B cell (primary cell): ENCODE measurements around the gene DIPK1B. TPM values are rescaled to one million over a fixed set of nuclear protein-coding genes. Genes with fewer than 3 reads are reported as not detected.

Experiments
- ATAC-seq: fragments of 200-7000 bp; cut with Tn5 transposase; one replicate; pipeline ENCODE4 v1.10.0; 2021; ENCODE audit warnings: low read depth, mild to moderate bottlenecking, moderate number of reproducible peaks, moderate library complexity
- CTCF ChIA-PET: fragments of 350-600 bp; sonication (Branson Sonifier 250); formaldehyde crosslinking; loops from one replicate; lab custom pipeline; 2021; ENCODE audit warnings: antibody characterized with exemption, inconsistent platforms; lab: Charles Lee
- POLR2A ChIA-PET: fragments of 350-600 bp; sonication (Branson Sonifier 250); formaldehyde crosslinking; loops from one replicate; lab custom pipeline; 2021; ENCODE audit warnings: antibody characterized with exemption; lab: Charles Lee
- DNase-seq: peaks from one replicate; pipeline ENCODE4 v3.0.0; 2013
- H2AFZ ChIP-seq: 2 replicates; pipeline ENCODE4 v1.6.1; 2012; ENCODE audit warnings: mild to moderate bottlenecking, low read depth, low read length; ENCODE audit not compliant: insufficient read depth, poor library complexity, severe bottlenecking
- H3K27ac ChIP-seq, 2 donors: 1 replicate in 1 of 2; 2 replicates in 1 of 2; pipeline ENCODE4 v1.5.1; 2012 to 2013; ENCODE audit warnings: low read length in 2 of 2, mild to moderate bottlenecking in 2 of 2, moderate library complexity in 1 of 2
- H3K27me3 ChIP-seq, 4 experiments: fragments of 200-600 bp in 1 of 4; sonication (generic) in 1 of 4; replicated peaks in 1 of 4; 1 replicate in 2 of 4; 2 replicates in 2 of 4; pipeline versions ENCODE4 v1.6.1 to v1.7.0; 2013 to 2016; ENCODE audit warnings: low read length in 3 of 4, mild to moderate bottlenecking in 2 of 4, mixed read lengths in 1 of 4, moderate library complexity in 1 of 4; ENCODE audit not compliant: insufficient read depth in 4 of 4, control insufficient read depth in 3 of 4; ENCODE audit errors: control extremely low read depth in 1 of 4
- H3K36me3 ChIP-seq, 2 experiments: replicated peaks in 1 of 2; 1 replicate in 1 of 2; 2 replicates in 1 of 2; pipeline versions ENCODE4 v1.6.1 to v1.7.1; 2013; ENCODE audit warnings: low read length in 1 of 2; ENCODE audit not compliant: insufficient read depth in 2 of 2, control insufficient read depth in 1 of 2; ENCODE audit errors: control extremely low read depth in 1 of 2, extremely low read depth in 1 of 2
- H3K4me1 ChIP-seq, 2 donors: fragments of 200-600 bp in 1 of 2; sonication (generic) in 1 of 2; 1 replicate in 1 of 2; 2 replicates in 1 of 2; pipeline versions ENCODE4 v1.5.1 to v1.6.1; 2013 to 2017; ENCODE audit warnings: low read length in 2 of 2; ENCODE audit not compliant: control insufficient read depth in 2 of 2, insufficient read depth in 2 of 2
- H3K4me2 ChIP-seq: replicated peaks from 2 replicates; pipeline ENCODE3; 2012; ENCODE audit warnings: mild to moderate bottlenecking, low read depth, low read length; ENCODE audit not compliant: poor library complexity, severe bottlenecking
- H3K4me3 ChIP-seq, 5 experiments: fragments of 200-600 bp in 1 of 5; sonication (generic) in 1 of 5; 1 replicate in 3 of 5; 2 replicates in 2 of 5; pipeline versions ENCODE4 v1.5.1 to v1.7.0; 2011 to 2016; ENCODE audit warnings: low read length in 4 of 5, mild to moderate bottlenecking in 4 of 5, low read depth in 2 of 5, control low read depth in 1 of 5, moderate library complexity in 1 of 5; ENCODE audit not compliant: insufficient read depth in 1 of 5; ENCODE audit errors: control extremely low read depth in 1 of 5, extremely low read depth in 1 of 5
- H3K79me2 ChIP-seq: fragments of 200-600 bp; sonication (generic); one replicate; pipeline ENCODE4 v1.6.0; 2016; ENCODE audit warnings: low read length; ENCODE audit not compliant: control insufficient read depth, insufficient read depth
- H3K9ac ChIP-seq: fragments of 200-600 bp; sonication (generic); 2 replicates; pipeline ENCODE4 v1.6.1; 2017; ENCODE audit warnings: mild to moderate bottlenecking, low read length, moderate library complexity
- H3K9me3 ChIP-seq, 3 donors: one replicate each; pipeline versions ENCODE4 v1.6.1 to v1.7.1; 2013; ENCODE audit warnings: low read length in 2 of 3; ENCODE audit not compliant: control insufficient read depth in 2 of 3, insufficient read depth in 1 of 3; ENCODE audit errors: control extremely low read depth in 1 of 3
- H4K20me1 ChIP-seq: 2 replicates; pipeline ENCODE4 v1.6.0; 2012; ENCODE audit warnings: mild to moderate bottlenecking, low read length; ENCODE audit not compliant: insufficient read depth, control insufficient read depth, poor library complexity, severe bottlenecking
- H3K27ac Mint-ChIP-seq: one replicate; pipeline ENCODE4 v1.8.0; 2021; ENCODE audit warnings: mixed read lengths
- H3K27me3 Mint-ChIP-seq: one replicate; pipeline ENCODE4 v1.8.0; 2021; ENCODE audit warnings: mixed read lengths
- H3K4me1 Mint-ChIP-seq: one replicate; pipeline ENCODE4 v1.8.0; 2021; ENCODE audit warnings: mixed read lengths
- H3K4me3 Mint-ChIP-seq: one replicate; pipeline ENCODE4 v1.8.0; 2021; ENCODE audit warnings: mixed read lengths
- H3K9me3 Mint-ChIP-seq: one replicate; pipeline ENCODE4 v1.8.0; 2022; ENCODE audit warnings: mixed read lengths; ENCODE audit not compliant: insufficient read depth
- EZH2 ChIP-seq: IDR thresholded peaks from 2 replicates; pipeline ENCODE4 v1.6.1; 2012; ENCODE audit warnings: borderline replicate concordance, low read depth, mild to moderate bottlenecking, moderate library complexity, low read length; ENCODE audit not compliant: insufficient read depth, poor library complexity, severe bottlenecking
- WGBS: methylation state at CpG from one replicate; pipeline ENCODE4 v1.1.5; 2013; ENCODE audit warnings: missing lambda C conversion rate; ENCODE audit not compliant: insufficient coverage; 5-methylcytosine and 5-hydroxymethylcytosine counted together
- intact Hi-C: fragments of 100-400 bp; cut with micrococcal nuclease; formaldehyde crosslinking; loops from one replicate; pipeline ENCODE4 v1.10.0; 2022
- polyA plus RNA-seq: library from polyadenylated mRNA; depleted of rRNA; stranded (reverse); fragments of >200 nt; gene quantifications from 2 replicates; pipeline ENCODE4 v1.2.3, GENCODE V29; 2012
- total RNA-seq, 2 donors: library from RNA; stranded (reverse); fragments of 120-200 nt in 1 of 2; gene quantifications; 1 replicate in 1 of 2; 2 replicates in 1 of 2; pipeline versions ENCODE4 v1.2.3 to v1.2.4, GENCODE V29; 2013 to 2022
- TF ChIP-seq, protein P1 (sequence below): fragments of 200-600 bp; IDR thresholded peaks from one replicate; pipeline ENCODE4 v1.8.0; 2022; ENCODE audit warnings: antibody characterized with exemption, mild to moderate bottlenecking

DIPK1B gene
- total and polyA plus RNA-seq, 2 donors (not counting 1 experiment from before 2014, with no cell fraction given) = 9.6 TPM

DNA sequence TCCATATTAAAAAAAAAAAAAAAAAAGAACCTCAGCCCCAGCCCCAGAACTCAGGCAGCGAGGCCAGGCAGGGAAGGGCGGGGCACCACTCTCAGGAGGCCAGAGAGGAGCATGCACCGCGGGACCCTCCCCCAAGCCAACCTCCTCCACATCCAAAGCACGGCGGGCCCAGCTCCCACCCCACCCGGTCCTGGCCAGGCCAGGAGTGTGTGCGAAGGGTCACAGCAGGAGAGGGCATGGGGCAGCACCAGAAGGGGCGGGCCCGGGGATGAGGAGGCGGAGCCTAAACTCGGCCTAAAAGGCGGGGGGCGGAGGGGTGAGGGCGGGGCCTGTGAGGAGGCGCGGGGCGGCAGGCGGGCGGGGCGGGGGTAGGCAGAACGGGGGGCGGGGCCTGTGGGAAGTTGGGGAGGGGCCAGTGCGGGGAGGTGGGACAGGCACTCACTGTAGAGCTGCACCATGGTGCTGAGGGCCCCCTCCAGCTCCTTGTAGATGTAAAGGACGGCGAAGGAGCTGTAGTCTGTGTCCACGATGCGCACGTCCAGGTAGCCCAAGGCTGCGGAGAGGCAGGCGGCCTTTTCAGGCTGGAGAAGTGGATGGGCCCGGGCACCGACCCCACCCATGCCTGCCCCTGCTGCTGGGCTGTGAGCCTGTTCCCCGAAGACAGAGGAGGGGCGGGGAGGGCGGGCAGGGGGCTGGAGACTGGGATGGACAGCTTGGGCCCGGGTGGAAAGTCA is 50.7 kb downstream of the DIPK1B start:
- TF ChIP-seq, protein P1, sequence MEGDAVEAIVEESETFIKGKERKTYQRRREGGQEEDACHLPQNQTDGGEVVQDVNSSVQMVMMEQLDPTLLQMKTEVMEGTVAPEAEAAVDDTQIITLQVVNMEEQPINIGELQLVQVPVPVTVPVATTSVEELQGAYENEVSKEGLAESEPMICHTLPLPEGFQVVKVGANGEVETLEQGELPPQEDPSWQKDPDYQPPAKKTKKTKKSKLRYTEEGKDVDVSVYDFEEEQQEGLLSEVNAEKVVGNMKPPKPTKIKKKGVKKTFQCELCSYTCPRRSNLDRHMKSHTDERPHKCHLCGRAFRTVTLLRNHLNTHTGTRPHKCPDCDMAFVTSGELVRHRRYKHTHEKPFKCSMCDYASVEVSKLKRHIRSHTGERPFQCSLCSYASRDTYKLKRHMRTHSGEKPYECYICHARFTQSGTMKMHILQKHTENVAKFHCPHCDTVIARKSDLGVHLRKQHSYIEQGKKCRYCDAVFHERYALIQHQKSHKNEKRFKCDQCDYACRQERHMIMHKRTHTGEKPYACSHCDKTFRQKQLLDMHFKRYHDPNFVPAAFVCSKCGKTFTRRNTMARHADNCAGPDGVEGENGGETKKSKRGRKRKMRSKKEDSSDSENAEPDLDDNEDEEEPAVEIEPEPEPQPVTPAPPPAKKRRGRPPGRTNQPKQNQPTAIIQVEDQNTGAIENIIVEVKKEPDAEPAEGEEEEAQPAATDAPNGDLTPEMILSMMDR = no peak
- TF ChIP-seq EZH2 = no peak
- no peaks in the 10 kb centered on the region for H3K9me3 Mint-ChIP-seq
- no peak overlapping the region for H3K27ac Mint-ChIP-seq
- Histone ChIP-seq H3K4me1 (peaks cover 46 to 83% of the 10 kb centered on the region in 2 donors), H2AFZ (no peak overlapping the region), H3K9ac (no peak overlapping the region), H3K27ac (no peak overlapping the region), H3K79me2 (peaks cover 3% of the 10 kb centered on the region), H3K36me3 (no peaks in the 10 kb centered on the region), H3K4me2 (peak overlapping the region; percentile 25), H3K4me3 (no peak overlapping the region), H3K9me3 (peaks cover 0 to 3% (median 0%) of the 10 kb centered on the region in 3 donors), H3K27me3 (peaks cover 0 to 3% (median 2%) of the 10 kb centered on the region in 4 experiments), H4K20me1 (no peaks in the 10 kb centered on the region)
- intact Hi-C loops = no loop called here
- ATAC-seq = peak; percentile 6
- H3K27me3 Mint-ChIP-seq = no peaks in the 10 kb centered on the region
- peaks cover 55% of the 10 kb centered on the region for H3K4me1 Mint-ChIP-seq
- WGBS = 30% methylated on average over 20 of the region's 37 CpGs
- POLR2A ChIA-PET = interaction anchor here (0.6 to 1.5 kb wide), 7 partner anchors 11 to 366 kb away, joined by 3 to 5 read pairs (median 3); no protein-coding TSS in a partner anchor
- H3K4me3 Mint-ChIP-seq = no peak overlapping the region
- CTCF ChIA-PET = interaction anchor here (1.3 kb wide), 1 partner anchor 272 kb away, joined by 6 read pairs; no protein-coding TSS in a partner anchor
- DNase-seq = peak; percentile 66

- ChIA-PET POLR2A (interaction anchor here (0.6 to 1.5 kb wide), 3 partner anchors 22 to 271 kb away, joined by 3 to 4 read pairs (median 3); no protein-coding TSS in a partner anchor), CTCF (interaction anchor here (1.0 to 1.3 kb wide), 2 partner anchors 63 to 272 kb away, joined by 3 to 6 read pairs; no protein-coding TSS in a partner anchor)
- H3K27me3 ChIP-seq = peaks cover 0 to 3% (median 2%) of the 10 kb centered on the region in 4 experiments
- Mint-ChIP-seq H3K27ac (peak overlapping the region; percentile 20), H3K4me1 (peaks cover 52% of the 10 kb centered on the region), H3K9me3 (no peaks in the 10 kb centered on the region), H3K27me3 (no peaks in the 10 kb centered on the region), H3K4me3 (no peak overlapping the region)
- H4K20me1 ChIP-seq = no peaks in the 10 kb centered on the region
- no peak overlapping the region for H3K4me3 ChIP-seq
- DNase-seq (no peak), ATAC-seq (no peak)
- 90% methylated on average over 14 of the region's 14 CpGs for WGBS
- H3K4me1 ChIP-seq = peaks cover 41 to 81% of the 10 kb centered on the region in 2 donors
- no peak overlapping the region for H3K27ac ChIP-seq
- H3K9ac ChIP-seq = no peak overlapping the region
- H3K4me2 ChIP-seq = no peak overlapping the region
- H2AFZ ChIP-seq = no peak overlapping the region
- H3K9me3 ChIP-seq = no peaks in the 10 kb centered on the region
- intact Hi-C loops = no loop called here
- TF ChIP-seq, protein P1 = no peak
- no peak for TF ChIP-seq EZH2
- H3K79me2 ChIP-seq = peaks cover 3% of the 10 kb centered on the region
- H3K36me3 ChIP-seq = no peaks in the 10 kb centered on the region
Observed at GRCh38 chr9:136763649-136764035, 51.3 kb downstream of the DIPK1B start.
